ENCODE measurements around the gene MAP3K20. TPM values are rescaled to one million over a fixed set of nuclear protein-coding genes. Genes with fewer than 3 reads are reported as not detected.

The MAP3K20 gene
- total RNA-seq, 8 experiments from 2014 or later = 2.9 to 69.1 (median 13.4) TPM

DNA sequence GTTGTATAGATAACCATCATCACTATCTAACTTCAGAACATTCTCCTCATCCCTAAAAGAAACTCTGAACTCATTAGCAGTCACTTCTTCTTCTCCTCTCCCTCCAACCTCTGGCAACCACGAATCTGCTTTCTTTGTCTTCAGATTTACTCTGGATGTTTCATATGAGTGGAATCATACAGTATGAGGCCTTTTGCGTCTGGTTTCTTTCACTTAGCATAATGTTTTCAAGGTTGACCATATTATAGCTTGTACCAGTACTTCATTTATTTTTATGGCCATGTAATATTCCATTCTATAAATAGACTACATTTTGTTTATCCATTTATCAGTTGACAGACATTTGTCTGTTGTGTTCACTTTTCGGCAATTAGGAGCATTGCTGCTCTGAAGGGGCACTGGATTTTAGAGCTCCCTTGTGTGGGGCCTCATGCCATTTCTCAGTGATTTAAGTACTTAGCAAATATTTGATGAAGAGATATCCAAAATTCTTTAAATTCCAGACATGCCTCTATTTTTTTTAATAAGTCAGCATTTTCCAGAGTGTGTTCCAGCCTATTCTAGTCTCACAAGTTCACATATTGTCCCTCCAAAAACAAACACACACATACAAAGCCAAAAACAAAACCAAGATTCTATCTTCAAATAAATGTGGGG lies 22.5 kb upstream of the MAP3K20 start:
- H3K4me1 ChIP-seq (replicated peaks in 1 of 2) = no peaks in the 10 kb centered on the region
- no peak overlapping the region for H3K4me3 ChIP-seq
- in situ Hi-C loops (cut with MboI; ENCODE audit: low pct_unique_long_range_greater_than_20kb in 2 of 9, low sequenced_read_pairs in 9 of 9, unreplicated experiment in 9 of 9) = loop anchor here in 1 of 9 experiments (25.0 kb wide), 1 partner anchor 309 kb away; the partner anchor contains the start of gene CDCA7
- 59 to 100% (median 83%) methylated on average over 2 to 3 of the region's 3 CpGs; no CpG with 5 or more reads in 1 of the 10 experiments for WGBS, 10 experiments
- no peak overlapping the region for H3K27ac ChIP-seq
- ATAC-seq (replicated peaks in 6 of 8) = no peak

DNA sequence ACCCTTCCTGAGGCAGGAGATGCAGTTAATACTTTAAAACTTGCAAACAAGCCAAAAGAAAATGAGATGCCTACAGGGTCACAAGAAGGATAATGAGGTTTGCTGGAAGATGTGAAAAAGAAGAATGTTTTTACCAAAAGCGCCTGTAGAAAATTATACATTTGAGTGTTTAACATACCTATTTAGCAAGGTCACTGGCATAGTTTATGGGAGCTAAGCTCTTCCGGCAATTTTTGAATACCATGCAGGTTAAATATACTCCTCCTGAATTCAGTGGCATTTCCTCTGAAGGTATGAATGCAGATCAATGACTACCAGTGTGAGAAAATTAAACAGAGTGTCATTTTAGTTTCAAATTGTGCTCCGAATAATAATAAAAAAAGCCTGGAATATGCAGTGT lies 21.2 kb upstream of the MAP3K20 start:
- Histone ChIP-seq H3K27ac (no peak overlapping the region), H3K4me1 (replicated peaks in 1 of 2) (no peaks in the 10 kb centered on the region), H3K4me3 (no peak overlapping the region)
- in situ Hi-C loops (cut with MboI; ENCODE audit: low pct_unique_long_range_greater_than_20kb in 2 of 9, low sequenced_read_pairs in 9 of 9, unreplicated experiment in 9 of 9) = loop anchor here in 1 of 9 experiments (25.0 kb wide), 1 partner anchor 308 kb away; the partner anchor contains the start of gene CDCA7
- WGBS, 10 experiments = 15 to 100% (median 89%) methylated on average over 1 to 3 of the region's 3 CpGs
- peak in 3 of 8 experiments; percentile 25 to 86 (median 45) for ATAC-seq (replicated peaks in 6 of 8)

DNA sequence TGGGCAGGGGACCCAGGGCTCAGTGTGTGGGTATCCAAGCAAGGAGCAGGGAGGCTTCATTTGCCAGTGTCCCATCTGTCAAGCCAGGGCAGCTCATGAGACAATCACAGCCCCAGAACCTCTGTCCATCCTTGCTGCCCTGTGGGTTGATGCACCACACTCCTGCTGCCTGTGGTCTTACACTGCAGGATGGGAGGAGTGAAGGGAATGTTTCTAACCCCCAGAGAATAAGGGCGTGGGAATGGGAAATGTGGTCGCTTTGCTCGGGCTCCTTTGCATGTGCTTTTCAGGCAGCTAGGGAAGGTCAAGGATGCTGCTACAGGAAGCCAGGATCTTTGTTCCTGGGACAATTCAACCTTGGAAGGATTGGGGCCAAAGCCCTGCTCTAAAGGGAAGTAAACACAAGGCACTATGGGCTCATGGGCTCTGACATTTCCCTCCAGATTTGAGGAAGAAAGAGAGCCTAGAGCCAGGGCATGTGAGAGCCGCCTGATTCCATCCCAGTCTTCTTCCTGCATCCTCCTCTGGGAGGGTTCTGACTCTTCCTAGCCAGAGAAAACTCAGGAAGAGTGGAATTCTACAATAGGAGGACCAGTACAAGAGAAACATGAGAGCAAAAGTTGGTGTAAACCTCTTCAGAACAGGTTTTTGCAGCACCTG lies 18.8 kb upstream of the MAP3K20 start:
- in situ Hi-C loops (cut with MboI; ENCODE audit: low pct_unique_long_range_greater_than_20kb in 2 of 9, low sequenced_read_pairs in 9 of 9, unreplicated experiment in 9 of 9) = loop anchor here in 1 of 9 experiments (25.0 kb wide), 1 partner anchor 305 kb away; the partner anchor contains the start of gene CDCA7
- WGBS, 10 experiments = 25 to 100% (median 76%) methylated on average over 1 to 3 of the region's 4 CpGs; no CpG with 5 or more reads in 3 of the 10 experiments
- no peak for ATAC-seq (replicated peaks in 6 of 8)

DNA sequence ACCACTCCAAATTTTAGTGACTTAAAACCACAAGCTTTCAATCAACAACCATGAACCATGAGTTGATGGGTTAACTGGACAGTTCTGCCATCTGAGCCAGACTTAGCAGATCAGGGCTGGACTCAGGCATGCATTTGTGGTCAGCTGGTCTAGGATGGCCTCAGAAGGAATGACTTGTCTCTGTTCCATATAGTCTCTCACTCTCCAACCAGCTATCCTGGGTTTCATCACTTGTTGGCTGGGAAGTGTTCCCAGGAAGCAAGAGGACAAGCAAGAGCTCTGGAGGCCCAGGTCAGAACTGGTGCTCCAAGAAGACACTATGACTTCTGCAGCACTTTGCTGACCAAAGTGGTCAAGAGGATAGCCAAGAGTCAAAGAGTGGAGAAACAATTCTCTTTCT lies 17.5 kb upstream of the MAP3K20 start:
- no peaks in the 10 kb centered on the region for H3K4me1 ChIP-seq (replicated peaks in 1 of 2)
- in situ Hi-C loops (cut with MboI; ENCODE audit: low pct_unique_long_range_greater_than_20kb in 2 of 9, low sequenced_read_pairs in 9 of 9, unreplicated experiment in 9 of 9) = loop anchor here in 1 of 9 experiments (25.0 kb wide), 1 partner anchor 304 kb away; the partner anchor contains the start of gene CDCA7
- H3K27ac ChIP-seq = no peak overlapping the region
- no peak for ATAC-seq (replicated peaks in 6 of 8)
- H3K4me3 ChIP-seq = no peak overlapping the region

More for the DNA sequence above, 18.8 kb upstream of the MAP3K20 start:
- Histone ChIP-seq H3K4me1 (replicated peaks in 1 of 2) (no peaks in the 10 kb centered on the region), H3K4me3 (no peak overlapping the region), H3K27ac (no peak overlapping the region)

DNA sequence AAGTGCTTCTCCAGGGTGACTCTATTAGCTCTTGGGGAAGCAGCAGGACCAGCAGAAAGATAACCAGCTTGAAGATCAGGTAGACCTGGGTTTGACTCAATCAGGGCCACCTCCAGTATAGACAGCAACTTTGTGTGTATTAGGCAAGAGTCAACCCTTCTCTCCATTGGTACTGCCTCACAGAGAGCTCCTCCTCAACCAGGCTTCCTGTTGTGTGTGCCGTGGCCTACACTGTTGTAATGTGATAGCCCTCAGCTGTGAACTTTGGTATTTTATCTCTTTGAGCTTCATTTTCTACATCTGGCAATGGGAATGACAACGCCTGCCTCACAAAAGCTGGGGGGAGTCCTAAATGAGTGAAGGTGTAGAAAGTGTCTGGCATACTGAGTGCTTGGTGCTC lies 17.0 kb upstream of the MAP3K20 start:
- Histone ChIP-seq H3K4me1 (replicated peaks in 1 of 2) (no peaks in the 10 kb centered on the region), H3K27ac (no peak overlapping the region), H3K4me3 (no peak overlapping the region)
- WGBS, 10 experiments = 71 to 100% (median 83%) methylated on average over 1 to 2 of the region's 2 CpGs; no CpG with 5 or more reads in 4 of the 10 experiments
- peak in 1 of 8 experiments; percentile 41 for ATAC-seq (replicated peaks in 6 of 8)
- in situ Hi-C loops (cut with MboI; ENCODE audit: low pct_unique_long_range_greater_than_20kb in 2 of 9, low sequenced_read_pairs in 9 of 9, unreplicated experiment in 9 of 9) = loop anchor here in 1 of 9 experiments (25.0 kb wide), 1 partner anchor 304 kb away; the partner anchor contains the start of gene CDCA7

DNA sequence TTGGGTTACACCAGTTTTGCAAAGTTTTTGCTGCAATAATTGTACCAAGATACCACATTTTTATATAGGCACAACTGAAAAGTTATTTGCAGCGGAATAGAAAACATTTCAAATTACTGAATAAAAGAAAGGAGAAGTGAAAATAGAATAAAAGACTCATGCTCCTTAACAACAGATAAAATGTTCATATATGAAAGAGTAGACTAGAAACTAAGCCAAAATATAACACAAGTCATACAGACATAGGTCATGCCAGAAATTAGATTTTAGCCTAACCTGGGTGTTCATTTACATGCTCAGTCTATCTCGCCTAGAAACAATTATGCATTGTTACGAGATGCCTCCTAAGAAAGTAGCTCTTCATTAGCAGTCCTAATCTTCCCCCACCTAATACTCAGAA lies 16.4 kb upstream of the MAP3K20 start:
- 78 to 100% (median 95%) methylated on average over 1 to 3 of the region's 3 CpGs for WGBS, 10 experiments
- Histone ChIP-seq H3K27ac (no peak overlapping the region), H3K4me3 (no peak overlapping the region), H3K4me1 (replicated peaks in 1 of 2) (no peaks in the 10 kb centered on the region)
- no peak for ATAC-seq (replicated peaks in 6 of 8)
- in situ Hi-C loops (cut with MboI; ENCODE audit: low pct_unique_long_range_greater_than_20kb in 2 of 9, low sequenced_read_pairs in 9 of 9, unreplicated experiment in 9 of 9) = loop anchor here in 1 of 9 experiments (25.0 kb wide), 1 partner anchor 303 kb away; the partner anchor contains the start of gene CDCA7

DNA sequence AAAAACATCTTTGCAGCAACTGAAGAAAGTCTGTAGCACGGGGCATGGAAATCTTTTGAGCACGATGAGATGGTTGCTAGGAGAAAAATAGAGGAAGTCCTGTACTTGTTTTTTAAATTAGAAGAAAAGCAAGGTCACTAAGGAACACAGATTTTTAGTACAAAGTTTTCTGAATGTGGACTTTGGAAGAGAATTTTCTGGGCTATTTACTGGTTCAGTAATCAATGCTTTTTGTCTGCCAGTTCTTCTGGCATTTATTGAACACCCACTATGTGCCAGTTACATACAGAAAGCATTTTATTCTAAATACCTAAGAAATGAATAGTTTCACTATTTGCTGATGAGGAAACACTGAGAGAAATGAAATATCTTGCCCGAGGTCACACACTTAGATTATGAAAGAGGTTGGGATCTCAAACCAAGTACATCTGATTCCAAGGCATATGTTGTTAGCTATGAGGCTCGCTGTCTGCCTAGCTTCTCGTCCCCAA lies 15.6 kb upstream of the MAP3K20 start:
- in situ Hi-C loops (cut with MboI; ENCODE audit: low pct_unique_long_range_greater_than_20kb in 2 of 9, low sequenced_read_pairs in 9 of 9, unreplicated experiment in 9 of 9) = loop anchor here in 1 of 9 experiments (25.0 kb wide), 1 partner anchor 302 kb away; the partner anchor contains the start of gene CDCA7
- WGBS, 10 experiments = 0 to 94% (median 77%) methylated on average over 1 to 5 of the region's 5 CpGs; no CpG with 5 or more reads in 1 of the 10 experiments

DNA sequence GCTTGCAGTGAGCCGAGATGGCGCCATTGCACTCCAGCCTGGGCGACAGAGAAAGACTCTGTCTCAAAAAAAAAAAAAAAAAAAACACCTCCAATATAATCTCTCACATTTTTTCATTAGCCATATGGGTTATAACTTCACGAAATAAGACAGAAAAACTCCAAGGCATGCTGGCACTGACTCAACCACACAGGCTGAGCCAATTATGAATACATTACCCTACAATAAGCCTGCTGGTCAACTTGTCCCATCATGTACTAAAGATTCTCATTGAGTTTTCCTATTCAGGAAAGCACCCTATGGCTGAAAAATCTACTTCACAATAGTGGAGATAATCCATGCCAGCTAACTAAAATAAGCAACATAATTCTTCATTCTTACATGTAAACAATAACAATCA lies 12.8 kb upstream of the MAP3K20 start:
- H3K27ac ChIP-seq = no peak overlapping the region
- ATAC-seq (replicated peaks in 6 of 8) = no peak
- no peaks in the 10 kb centered on the region for H3K4me1 ChIP-seq (replicated peaks in 1 of 2)
- no peak overlapping the region for H3K4me3 ChIP-seq
- 81 to 100% (median 94%) methylated on average over 1 to 3 of the region's 4 CpGs; no CpG with 5 or more reads in 4 of the 10 experiments for WGBS, 10 experiments
- in situ Hi-C loops (cut with MboI; ENCODE audit: low pct_unique_long_range_greater_than_20kb in 2 of 9, low sequenced_read_pairs in 9 of 9, unreplicated experiment in 9 of 9) = loop anchor here in 1 of 9 experiments (25.0 kb wide), 1 partner anchor 300 kb away; the partner anchor contains the start of gene CDCA7

More for the DNA sequence above, 15.6 kb upstream of the MAP3K20 start:
- Histone ChIP-seq H3K4me3 (no peak overlapping the region), H3K4me1 (replicated peaks in 1 of 2) (no peaks in the 10 kb centered on the region), H3K27ac (no peak overlapping the region)
- ATAC-seq (replicated peaks in 6 of 8) = peak in 2 of 8 experiments; percentile 29 to 30

DNA sequence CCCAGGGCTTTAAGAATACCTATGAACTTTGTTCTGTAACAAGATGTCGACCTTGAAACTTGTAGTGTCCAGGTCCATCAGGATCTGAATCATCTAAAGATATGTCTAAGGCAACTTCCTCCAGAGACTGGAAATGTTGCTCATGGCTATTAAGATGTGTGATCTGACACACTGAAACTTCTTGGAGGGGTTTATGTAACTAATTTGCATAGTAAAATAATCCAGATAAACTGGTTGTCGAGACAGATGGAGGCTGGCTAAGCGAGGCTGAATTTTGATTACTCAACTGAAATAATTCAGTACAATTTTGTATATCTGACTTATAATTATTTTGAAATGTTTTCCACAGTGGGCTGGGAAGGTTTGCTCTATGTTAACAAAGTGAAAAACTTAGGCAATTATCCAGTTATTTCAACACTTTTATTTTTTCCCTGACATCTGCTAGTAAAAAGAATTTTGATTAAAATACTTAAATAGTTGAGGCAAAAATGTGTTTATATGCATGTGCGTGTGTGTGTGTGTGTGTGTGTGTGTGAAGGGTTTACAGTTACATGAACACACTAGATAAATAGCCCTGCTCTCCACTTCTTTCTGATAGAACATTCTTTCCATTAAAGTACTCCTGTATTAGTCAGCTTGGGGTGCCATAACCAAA lies 11.4 kb upstream of the MAP3K20 start:
- Histone ChIP-seq H3K4me3 (no peak overlapping the region), H3K27ac (no peak overlapping the region), H3K4me1 (replicated peaks in 1 of 2) (no peaks in the 10 kb centered on the region)
- 17 to 100% (median 79%) methylated on average over 1 to 4 of the region's 4 CpGs for WGBS, 10 experiments
- no peak for ATAC-seq (replicated peaks in 6 of 8)
- in situ Hi-C loops (cut with MboI; ENCODE audit: low pct_unique_long_range_greater_than_20kb in 2 of 9, low sequenced_read_pairs in 9 of 9, unreplicated experiment in 9 of 9) = loop anchor here in 1 of 9 experiments (25.0 kb wide), 1 partner anchor 298 kb away; the partner anchor contains the start of gene CDCA7

DNA sequence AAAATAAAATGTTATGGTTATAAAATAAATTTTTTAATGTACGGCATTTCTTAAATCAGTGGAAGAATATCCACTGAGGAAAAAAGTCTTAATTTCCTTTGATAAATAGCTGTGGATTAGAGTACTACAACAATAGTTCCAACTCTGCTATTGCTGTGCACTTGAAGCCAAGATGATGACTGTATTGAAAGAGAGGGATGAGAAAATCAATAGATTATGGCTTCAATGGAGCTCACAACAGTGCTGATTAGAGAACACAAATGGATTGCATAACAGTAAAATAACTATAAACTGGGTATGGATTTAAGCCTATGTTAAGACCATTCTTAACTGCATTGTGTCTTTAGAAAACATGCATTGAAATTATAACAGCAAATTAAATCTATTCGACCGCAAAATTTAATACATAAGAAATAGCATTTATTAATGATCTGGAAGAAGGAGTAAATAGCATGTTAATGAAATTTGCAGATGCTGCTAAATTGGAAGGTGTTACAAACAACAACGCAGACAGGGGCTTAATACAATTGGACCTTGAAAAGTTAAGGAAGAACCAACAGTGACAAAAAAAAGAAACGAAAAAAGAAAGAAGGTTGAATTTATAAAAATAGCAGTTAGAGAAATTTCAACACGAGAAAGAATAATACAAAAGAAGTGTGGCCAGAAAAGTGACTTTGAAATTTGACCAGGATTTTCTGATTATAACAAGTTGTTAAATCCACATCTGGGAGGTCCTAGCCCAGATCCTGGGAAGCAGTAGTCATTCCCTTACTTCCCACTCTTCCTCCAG lies 8.6 kb upstream of the MAP3K20 start:
- in situ Hi-C loops (cut with MboI; ENCODE audit: low pct_unique_long_range_greater_than_20kb in 2 of 9, low sequenced_read_pairs in 9 of 9, unreplicated experiment in 9 of 9) = loop anchor here in 1 of 9 experiments (25.0 kb wide), 1 partner anchor 295 kb away; the partner anchor contains the start of gene CDCA7
- ATAC-seq (replicated peaks in 6 of 8) = no peak
- H3K4me1 ChIP-seq (replicated peaks in 1 of 2) = no peaks in the 10 kb centered on the region
- H3K4me3 ChIP-seq = no peak overlapping the region
- H3K27ac ChIP-seq = no peak overlapping the region
- WGBS, 10 experiments = 53 to 92% (median 76%) methylated on average over 3 to 6 of the region's 6 CpGs

DNA sequence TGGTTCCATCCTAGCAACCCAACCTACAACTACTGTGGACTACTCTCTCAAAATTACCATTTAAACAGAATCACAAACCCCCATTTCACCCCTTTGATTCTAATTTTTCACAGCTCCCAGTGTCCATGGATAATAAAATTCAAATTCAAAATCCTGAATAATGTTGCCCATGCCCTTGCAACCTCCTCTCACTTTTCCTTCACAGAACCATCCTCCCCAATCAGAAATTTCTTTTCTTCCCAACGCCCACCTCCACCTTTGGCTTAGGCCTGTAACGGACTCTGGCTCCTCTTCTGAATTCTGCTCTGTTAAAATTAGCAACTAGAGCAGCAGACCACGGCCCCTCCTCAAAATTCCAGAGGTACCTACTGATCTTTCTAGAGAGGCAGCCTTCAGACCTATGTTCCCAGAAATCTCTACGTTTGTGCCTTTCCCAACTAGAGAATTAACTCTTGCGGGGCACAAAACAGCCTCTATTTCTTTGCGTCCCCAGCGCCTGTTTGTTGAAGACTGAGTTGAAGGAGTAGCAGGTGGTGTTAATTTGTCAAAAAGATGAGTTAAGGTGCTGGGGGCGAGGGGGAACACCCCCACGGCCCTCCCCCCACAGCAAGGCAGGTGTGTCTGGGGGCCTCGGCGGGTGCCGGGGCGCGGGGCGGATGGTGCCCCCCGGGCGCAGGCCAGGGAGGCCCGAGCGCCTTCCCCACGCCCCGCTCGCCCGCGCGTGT lies 428 bp upstream of the MAP3K20 start:
- peak in 2 of 8 experiments; percentile 5 to 20 for ATAC-seq (replicated peaks in 6 of 8)
- WGBS, 10 experiments = 33 to 83% (median 65%) methylated on average over 1 to 7 of the region's 25 CpGs; no CpG with 5 or more reads in 3 of the 10 experiments
- in situ Hi-C loops (cut with MboI; ENCODE audit: low pct_unique_long_range_greater_than_20kb in 2 of 9, low sequenced_read_pairs in 9 of 9, unreplicated experiment in 9 of 9) = no loop called here
- Histone ChIP-seq H3K4me1 (replicated peaks in 1 of 2) (peaks cover 0 to 13% of the 10 kb centered on the region in 2 donors), H3K27ac (no peak overlapping the region), H3K4me3 (peak overlapping the region; percentile 62 to 90 (median 77))

Data from motor neuron (in vitro differentiated cells).